ENCODE results near the gene EXOSC10.

- TF ChIP-seq, protein P1, sequence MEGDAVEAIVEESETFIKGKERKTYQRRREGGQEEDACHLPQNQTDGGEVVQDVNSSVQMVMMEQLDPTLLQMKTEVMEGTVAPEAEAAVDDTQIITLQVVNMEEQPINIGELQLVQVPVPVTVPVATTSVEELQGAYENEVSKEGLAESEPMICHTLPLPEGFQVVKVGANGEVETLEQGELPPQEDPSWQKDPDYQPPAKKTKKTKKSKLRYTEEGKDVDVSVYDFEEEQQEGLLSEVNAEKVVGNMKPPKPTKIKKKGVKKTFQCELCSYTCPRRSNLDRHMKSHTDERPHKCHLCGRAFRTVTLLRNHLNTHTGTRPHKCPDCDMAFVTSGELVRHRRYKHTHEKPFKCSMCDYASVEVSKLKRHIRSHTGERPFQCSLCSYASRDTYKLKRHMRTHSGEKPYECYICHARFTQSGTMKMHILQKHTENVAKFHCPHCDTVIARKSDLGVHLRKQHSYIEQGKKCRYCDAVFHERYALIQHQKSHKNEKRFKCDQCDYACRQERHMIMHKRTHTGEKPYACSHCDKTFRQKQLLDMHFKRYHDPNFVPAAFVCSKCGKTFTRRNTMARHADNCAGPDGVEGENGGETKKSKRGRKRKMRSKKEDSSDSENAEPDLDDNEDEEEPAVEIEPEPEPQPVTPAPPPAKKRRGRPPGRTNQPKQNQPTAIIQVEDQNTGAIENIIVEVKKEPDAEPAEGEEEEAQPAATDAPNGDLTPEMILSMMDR (IDR thresholded peaks at IDR 0.05): no peak
- TF ChIP-seq POLR2A (IDR thresholded peaks at IDR 0.05) (no peak), EP300 (IDR thresholded peaks at IDR 0.05) (no peak)
Observed at GRCh38 chr1:11134251-11134897, 34.7 kb upstream of the EXOSC10 start.
